ENCODE data around the gene RHPN2. TPM values are rescaled to one million over a fixed set of nuclear protein-coding genes. Genes with fewer than 3 reads are reported as not detected.

The RHPN2 gene
- total and polyA plus RNA-seq, 2 donors (not counting 3 experiments of a cell fraction or from before 2014, with no cell fraction given), result 2.3 to 2.7 TPM

- H3K9ac ChIP-seq (replicated peaks; ENCODE audit: extremely low read depth, insufficient read depth, low read length), result no peak overlapping the region
- intact Hi-C loops (cut with micrococcal nuclease), result no loop called here
- peaks cover 5 to 16% of the 10 kb centered on the region in 2 experiments for H3K27me3 ChIP-seq (ENCODE audit: control insufficient read depth in 2 of 2, insufficient read depth in 2 of 2, low read length in 2 of 2)
- H3K4me1 ChIP-seq (ENCODE audit: control insufficient read depth, extremely low read depth, insufficient read depth, low read length), result no peaks in the 10 kb centered on the region
- H2AFZ ChIP-seq (ENCODE audit: low read depth, low read length), result no peak overlapping the region
- no peaks in the 10 kb centered on the region for H3K79me2 ChIP-seq (ENCODE audit: control insufficient read depth, insufficient read depth, low read length)
- no peaks in the 10 kb centered on the region for H4K20me1 ChIP-seq (replicated peaks; ENCODE audit: control insufficient read depth, extremely low read depth, insufficient read depth, low read length)
- no peak overlapping the region for H3K4me2 ChIP-seq (ENCODE audit: insufficient read depth, low read length)
- FAIRE-seq (no peak), DNase-seq (ENCODE audit: low read depth, low spot score) (no peak)
- H3K9me3 ChIP-seq (replicated peaks; ENCODE audit: control insufficient read depth, insufficient read depth, low read length), result no peaks in the 10 kb centered on the region
- ChIA-PET CTCF (no interaction called here), POLR2A (no interaction called here)
- dilution Hi-C loops (cut with MboI; ENCODE audit: extremely low pct_ligation_motif_present, low sequenced_read_pairs), result no loop called here
- no peaks in the 10 kb centered on the region for H3K9me1 ChIP-seq (replicated peaks; ENCODE audit: control insufficient read depth, extremely low read depth, insufficient read depth, low read length)
- H3K36me3 ChIP-seq (ENCODE audit: control insufficient read depth in 2 of 2, extremely low read depth in 1 of 2, insufficient read depth in 2 of 2, low read length in 2 of 2), result no peaks in the 10 kb centered on the region
- BruUV-seq (replicated peaks), result no TSS peak
- TF ChIP-seq MYC (IDR thresholded peaks at IDR 0.05; ENCODE audit: low read depth, low read length) (no peak), POLR2AphosphoS5 (IDR thresholded peaks at IDR 0.05; ENCODE audit: insufficient read depth, low read depth, low read length) (no peak), GATA2 (IDR thresholded peaks at IDR 0.05; ENCODE audit: insufficient read depth, insufficient read length, low read depth, low read length) (no peak), CTCF (IDR thresholded peaks at IDR 0.05; ENCODE audit: extremely low read depth in 1 of 2, insufficient read depth in 1 of 2, low read depth in 1 of 2, low read length in 2 of 2) (no peak), EZH2 (IDR thresholded peaks at IDR 0.05; ENCODE audit: borderline replicate concordance, low read depth, low read length, severe bottlenecking) (peak; percentile 52)
- H3K27ac ChIP-seq (ENCODE audit: insufficient read depth, low read depth, low read length), result no peak overlapping the region
- H3K4me3 ChIP-seq (replicated peaks in 1 of 3; ENCODE audit: insufficient read depth in 1 of 3, low read depth in 1 of 3, low read length in 3 of 3), result no peak overlapping the region
Observed at GRCh38 chr19:33063356-33063752, 1.3 kb downstream of the RHPN2 start.

- dilution Hi-C loops (cut with MboI; ENCODE audit: extremely low pct_ligation_motif_present, low sequenced_read_pairs) (no loop called here), intact Hi-C loops (cut with micrococcal nuclease) (no loop called here)
- FAIRE-seq (no peak), DNase-seq (ENCODE audit: low read depth, low spot score) (no peak)
- CTCF ChIA-PET, result no interaction called here
- TF ChIP-seq CTCF (IDR thresholded peaks at IDR 0.05; ENCODE audit: extremely low read depth in 1 of 2, insufficient read depth in 1 of 2, low read depth in 1 of 2, low read length in 2 of 2) (no peak), FOS (IDR thresholded peaks at IDR 0.05; ENCODE audit: borderline replicate concordance, insufficient read depth, low read length) (no peak), JUN (IDR thresholded peaks at IDR 0.05; ENCODE audit: borderline replicate concordance, insufficient read depth, insufficient read length, low read depth) (no peak), EZH2 (IDR thresholded peaks at IDR 0.05; ENCODE audit: borderline replicate concordance, low read depth, low read length, severe bottlenecking) (no peak), MYC (IDR thresholded peaks at IDR 0.05; ENCODE audit: low read depth, low read length) (no peak), GATA2 (IDR thresholded peaks at IDR 0.05; ENCODE audit: insufficient read depth, insufficient read length, low read depth, low read length) (no peak), POLR2A (IDR thresholded peaks at IDR 0.05; ENCODE audit: low read depth, low read length) (no peak), POLR2AphosphoS5 (IDR thresholded peaks at IDR 0.05; ENCODE audit: insufficient read depth, low read depth, low read length) (no peak), MAX (IDR thresholded peaks at IDR 0.05; ENCODE audit: insufficient read depth, insufficient read length) (no peak)
- Histone ChIP-seq H3K9me3 (replicated peaks; ENCODE audit: control insufficient read depth, insufficient read depth, low read length) (no peaks in the 10 kb centered on the region), H3K4me3 (replicated peaks in 1 of 3; ENCODE audit: insufficient read depth in 1 of 3, low read depth in 1 of 3, low read length in 3 of 3) (no peak overlapping the region), H3K9ac (replicated peaks; ENCODE audit: extremely low read depth, insufficient read depth, low read length) (no peak overlapping the region), H4K20me1 (replicated peaks; ENCODE audit: control insufficient read depth, extremely low read depth, insufficient read depth, low read length) (no peaks in the 10 kb centered on the region), H3K36me3 (ENCODE audit: control insufficient read depth in 2 of 2, extremely low read depth in 1 of 2, insufficient read depth in 2 of 2, low read length in 2 of 2) (no peaks in the 10 kb centered on the region), H3K4me2 (ENCODE audit: insufficient read depth, low read length) (no peak overlapping the region), H3K9me1 (replicated peaks; ENCODE audit: control insufficient read depth, extremely low read depth, insufficient read depth, low read length) (no peaks in the 10 kb centered on the region), H3K27me3 (ENCODE audit: control insufficient read depth in 2 of 2, insufficient read depth in 2 of 2, low read length in 2 of 2) (peaks cover 5 to 16% of the 10 kb centered on the region in 2 experiments), H3K79me2 (ENCODE audit: control insufficient read depth, insufficient read depth, low read length) (no peaks in the 10 kb centered on the region), H3K27ac (ENCODE audit: insufficient read depth, low read depth, low read length) (no peak overlapping the region), H3K4me1 (ENCODE audit: control insufficient read depth, extremely low read depth, insufficient read depth, low read length) (no peaks in the 10 kb centered on the region), H2AFZ (ENCODE audit: low read depth, low read length) (no peak overlapping the region)
- no TSS peak for BruUV-seq (replicated peaks)
- POLR2A ChIA-PET, result no interaction called here
Observed at GRCh38 chr19:33062902-33063301, 1.8 kb downstream of the RHPN2 start.
